ENCODE results near the gene GPR3.

GRCh38 chr1:27361553-27361952 lies 30.9 kb upstream of the GPR3 start:
- TF ChIP-seq GATA3 (IDR thresholded peaks at IDR 0.05; ENCODE audit: low read depth, low read length) (no peak), GATA2 (IDR thresholded peaks at IDR 0.05; ENCODE audit: low read depth, low read length) (no peak)
